Neural cell (in vitro differentiated cells): Measurements from ENCODE around the gene WDR20. TPM values are rescaled to one million over a fixed set of nuclear protein-coding genes. Genes with fewer than 3 reads are reported as not detected.

ENCODE experiments used
- H2AFZ ChIP-seq: fragments of 200-600, 300-800 bp; sonication (generic), shearing (Covaris generic); 2 replicates; pipeline ENCODE4 v1.6.0; 2014; ENCODE audit warnings: low read depth, mild to moderate bottlenecking, antibody characterized with exemption, low read length, moderate library complexity
- H3F3A ChIP-seq: fragments of 200-600 bp; shearing (Covaris generic); 2 replicates; pipeline ENCODE4 v1.6.1; 2016; ENCODE audit warnings: mild to moderate bottlenecking, moderate library complexity, mixed read lengths, antibody characterized with exemption, low read length; ENCODE audit not compliant: insufficient read depth, poor library complexity, severe bottlenecking
- H3K27ac ChIP-seq: fragments of 200-600, 300-800 bp; sonication (generic), shearing (Covaris generic); 2 replicates; pipeline ENCODE4 v1.5.1; 2014; ENCODE audit warnings: mild to moderate bottlenecking, low read length, moderate library complexity
- H3K27me3 ChIP-seq: fragments of 300-800, 200-600 bp; sonication (generic), shearing (Covaris generic); 2 replicates; pipeline ENCODE4 v1.6.0; 2014; ENCODE audit warnings: mild to moderate bottlenecking, low read depth, low read length, moderate library complexity; ENCODE audit not compliant: insufficient read depth
- H3K36me3 ChIP-seq: fragments of 300-800, 200-600 bp; sonication (generic), shearing (Covaris generic); 2 replicates; pipeline ENCODE4 v1.5.1; 2014; ENCODE audit warnings: mild to moderate bottlenecking, antibody characterized with exemption, low read length, moderate library complexity; ENCODE audit not compliant: insufficient read depth
- H3K4me2 ChIP-seq: fragments of 300-800, 200-600 bp; sonication (generic), shearing (Covaris generic); 2 replicates; pipeline ENCODE4 v1.6.0; 2014; ENCODE audit warnings: mild to moderate bottlenecking, low read length
- H3K4me3 ChIP-seq: fragments of 300-800, 200-600 bp; sonication (generic), shearing (Covaris generic); 2 replicates; pipeline ENCODE4 v1.5.1; 2014; ENCODE audit warnings: mild to moderate bottlenecking, low read length, moderate library complexity
- H3K79me2 ChIP-seq: fragments of 200-600 bp; shearing (Covaris generic); replicated peaks from 2 replicates; pipeline ENCODE4 v1.6.0; 2014; ENCODE audit warnings: mild to moderate bottlenecking, low read length, moderate library complexity; ENCODE audit not compliant: insufficient read depth
- H3K9ac ChIP-seq: fragments of 300-800, 200-600 bp; sonication (generic), shearing (Covaris generic); 2 replicates; pipeline ENCODE4 v1.6.1; 2016; ENCODE audit warnings: mild to moderate bottlenecking, low read length, mixed read lengths
- H3K9me2 ChIP-seq: fragments of 200-600 bp; shearing (Covaris generic); 2 replicates; pipeline ENCODE4 v1.6.1; 2016; ENCODE audit warnings: mild to moderate bottlenecking, low read length, mixed read lengths; ENCODE audit not compliant: insufficient read depth
- H3K9me3 ChIP-seq: fragments of 200-600, 300-800 bp; sonication (generic), shearing (Covaris generic); 2 replicates; pipeline ENCODE4 v1.6.1; 2016; ENCODE audit warnings: mild to moderate bottlenecking, mixed run types, low read length, moderate library complexity, mixed read lengths
- H4K20me1 ChIP-seq: fragments of 200-600 bp; shearing (Covaris generic); 2 replicates; pipeline ENCODE4 v1.6.1; 2016; ENCODE audit warnings: mild to moderate bottlenecking, mixed run types; ENCODE audit not compliant: insufficient read depth
- EP300 ChIP-seq: fragments of 450-650 bp; conservative IDR thresholded peaks from 2 replicates; pipeline ENCODE4 v1.6.1; 2014; ENCODE audit warnings: antibody characterized with exemption, mild to moderate bottlenecking, moderate library complexity; ENCODE audit not compliant: poor library complexity, severe bottlenecking
- EZH2 ChIP-seq: fragments of 200-600, 300-800 bp; shearing (Covaris generic), sonication (generic); IDR thresholded peaks from 2 replicates; pipeline ENCODE4 v1.6.1; 2014; ENCODE audit warnings: antibody characterized with exemption, low read length, borderline replicate concordance, mild to moderate bottlenecking; ENCODE audit not compliant: insufficient read depth, poor library complexity, severe bottlenecking
- MXI1 ChIP-seq: fragments of 450-650 bp; conservative IDR thresholded peaks from 2 replicates; pipeline ENCODE4 v1.6.1; 2014; ENCODE audit warnings: antibody characterized with exemption, mild to moderate bottlenecking; ENCODE audit not compliant: poor library complexity, severe bottlenecking
- POLR2AphosphoS5 ChIP-seq: IDR thresholded peaks from 2 replicates; pipeline ENCODE4 v1.6.1; 2012
- REST ChIP-seq: IDR thresholded peaks from 2 replicates; pipeline ENCODE4 v1.6.1; 2012; ENCODE audit warnings: borderline replicate concordance
- SMC3 ChIP-seq: fragments of 450-650 bp; conservative IDR thresholded peaks from 2 replicates; pipeline ENCODE4 v1.6.1; 2014; ENCODE audit warnings: antibody characterized with exemption, mild to moderate bottlenecking, moderate library complexity; ENCODE audit not compliant: poor library complexity
- TAF1 ChIP-seq: IDR thresholded peaks from 2 replicates; pipeline ENCODE4 v1.6.1; 2012; ENCODE audit warnings: low read depth
- polyA plus RNA-seq: library from polyadenylated mRNA; depleted of rRNA; stranded (reverse); fragments of >200 nt; gene quantifications from 2 replicates; pipeline ENCODE4 v1.2.3, GENCODE V29; 2014
- TF ChIP-seq, protein P1 (sequence below): fragments of 450-650 bp; IDR thresholded peaks from 2 replicates; pipeline ENCODE4 v1.5.1; 2014; ENCODE audit warnings: antibody characterized with exemption, mild to moderate bottlenecking, moderate library complexity; ENCODE audit not compliant: poor library complexity, severe bottlenecking

Gene WDR20
- polyA plus RNA-seq, 1 donor from 2014 or later: 28.6 TPM

DNA sequence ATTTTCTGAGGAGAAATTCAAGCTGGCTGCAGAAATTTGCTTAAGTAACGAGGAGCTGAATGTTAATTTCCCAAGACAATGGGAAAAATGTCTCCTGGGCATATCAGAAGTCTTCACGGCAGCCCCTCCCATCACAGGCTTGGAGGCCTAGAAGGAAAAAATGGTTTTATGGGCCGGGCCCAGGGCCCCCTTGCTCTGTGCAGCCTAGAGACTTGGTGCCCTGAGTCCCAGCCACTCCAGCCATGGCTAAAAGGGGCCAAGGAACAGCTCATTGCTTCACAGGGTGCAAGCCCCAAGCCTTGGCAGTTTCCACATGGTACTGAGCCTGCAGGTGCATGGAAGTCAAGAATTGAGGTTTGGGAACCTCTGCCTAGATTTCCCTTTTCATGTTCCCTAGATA, 28.6 kb upstream of the WDR20 start:
- no peaks in the 10 kb centered on the region for H3K79me2 ChIP-seq
- TF ChIP-seq TAF1 (no peak), EZH2 (no peak)
- H3K36me3 ChIP-seq: no peaks in the 10 kb centered on the region

GRCh38 chr14:102116361-102117180, 23.1 kb upstream of the WDR20 start:
- Histone ChIP-seq H3F3A (no peaks in the 10 kb centered on the region), H3K4me2 (no peak overlapping the region), H3K36me3 (no peaks in the 10 kb centered on the region), H3K79me2 (no peaks in the 10 kb centered on the region), H4K20me1 (no peaks in the 10 kb centered on the region), H2AFZ (no peak overlapping the region), H3K27ac (no peak overlapping the region), H3K27me3 (no peaks in the 10 kb centered on the region), H3K9me2 (no peaks in the 10 kb centered on the region), H3K4me3 (no peak overlapping the region), H3K9ac (no peak overlapping the region), H3K9me3 (no peaks in the 10 kb centered on the region)
- TF ChIP-seq MXI1 (no peak), SMC3 (no peak), EP300 (no peak), POLR2AphosphoS5 (no peak), REST (no peak), EZH2 (no peak)
- TF ChIP-seq, protein P1, sequence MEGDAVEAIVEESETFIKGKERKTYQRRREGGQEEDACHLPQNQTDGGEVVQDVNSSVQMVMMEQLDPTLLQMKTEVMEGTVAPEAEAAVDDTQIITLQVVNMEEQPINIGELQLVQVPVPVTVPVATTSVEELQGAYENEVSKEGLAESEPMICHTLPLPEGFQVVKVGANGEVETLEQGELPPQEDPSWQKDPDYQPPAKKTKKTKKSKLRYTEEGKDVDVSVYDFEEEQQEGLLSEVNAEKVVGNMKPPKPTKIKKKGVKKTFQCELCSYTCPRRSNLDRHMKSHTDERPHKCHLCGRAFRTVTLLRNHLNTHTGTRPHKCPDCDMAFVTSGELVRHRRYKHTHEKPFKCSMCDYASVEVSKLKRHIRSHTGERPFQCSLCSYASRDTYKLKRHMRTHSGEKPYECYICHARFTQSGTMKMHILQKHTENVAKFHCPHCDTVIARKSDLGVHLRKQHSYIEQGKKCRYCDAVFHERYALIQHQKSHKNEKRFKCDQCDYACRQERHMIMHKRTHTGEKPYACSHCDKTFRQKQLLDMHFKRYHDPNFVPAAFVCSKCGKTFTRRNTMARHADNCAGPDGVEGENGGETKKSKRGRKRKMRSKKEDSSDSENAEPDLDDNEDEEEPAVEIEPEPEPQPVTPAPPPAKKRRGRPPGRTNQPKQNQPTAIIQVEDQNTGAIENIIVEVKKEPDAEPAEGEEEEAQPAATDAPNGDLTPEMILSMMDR: no peak

More for the DNA sequence above, 28.6 kb upstream of the WDR20 start:
- Histone ChIP-seq H3K27me3 (no peaks in the 10 kb centered on the region), H3K4me2 (no peak overlapping the region), H3K4me3 (no peak overlapping the region), H3K9ac (no peak overlapping the region), H3F3A (no peaks in the 10 kb centered on the region), H2AFZ (no peak overlapping the region), H3K9me3 (no peaks in the 10 kb centered on the region), H4K20me1 (no peaks in the 10 kb centered on the region), H3K9me2 (no peaks in the 10 kb centered on the region), H3K27ac (no peak overlapping the region)
